Measurements from ENCODE around the gene COPZ1. TPM values are rescaled to one million over a fixed set of nuclear protein-coding genes. Genes with fewer than 3 reads are reported as not detected.

Gene COPZ1
- total and polyA plus RNA-seq, 9 of the 15 experiments (the other 6 are each of a cell fraction or from before 2014, with no cell fraction given), result 137 to 487 (median 233) TPM

- TF ChIP-seq RBFOX2 (IDR thresholded peaks at IDR 0.05; ENCODE audit: low read depth, low read length) (peak; percentile 58; the same call in 1 of the 2 replicates), MAFK (IDR thresholded peaks at IDR 0.05; ENCODE audit: low read length) (no peak), ZFP36 (IDR thresholded peaks at IDR 0.05; ENCODE audit: low read depth, low read length, partially characterized antibody) (peak; percentile 22), ZNF41 (CRISPR knock-in tag; conservative IDR thresholded peaks at IDR 0.05) (no peak), ZNF384 (IDR thresholded peaks at IDR 0.05; ENCODE audit: low read depth, low read length) (no peak), ZC3H11A (IDR thresholded peaks at IDR 0.05; ENCODE audit: low read depth, low read length) (no peak), ZNF165 (CRISPR knock-in tag; IDR thresholded peaks at IDR 0.05; ENCODE audit: borderline replicate concordance) (no peak), CHD7 (IDR thresholded peaks at IDR 0.05; ENCODE audit: low read depth, low read length) (no peak), SRSF7 (optimal IDR thresholded peaks at IDR 0.05; ENCODE audit: low read depth, low read length) (no peak), NR4A1 (CRISPR knock-in tag; IDR thresholded peaks at IDR 0.05) (no peak), NR4A1 (tag; IDR thresholded peaks at IDR 0.05) (no peak; the same call in 1 of the 2 replicates), EHMT2 (IDR thresholded peaks at IDR 0.05) (no peak), CEBPB (tag; IDR thresholded peaks at IDR 0.05) (peak; percentile 94), SMARCB1 (IDR thresholded peaks at IDR 0.05; ENCODE audit: insufficient read length, low read depth) (no peak), FOSL1 (tag; conservative IDR thresholded peaks at IDR 0.05) (0 out of 2 replicates have a peak, but pooled peaks have one; percentile 30), ZNF121 (CRISPR knock-in tag; conservative IDR thresholded peaks at IDR 0.05) (no peak), TOE1 (IDR thresholded peaks at IDR 0.05; ENCODE audit: borderline replicate concordance) (peak; percentile 42; the same call in 1 of the 2 replicates), TOE1 (CRISPR knock-in tag; IDR thresholded peaks at IDR 0.05; ENCODE audit: borderline replicate concordance, low read depth) (no peak)
Observed at GRCh38 chr12:54306925-54307741, 17.8 kb upstream of the COPZ1 start (continued).
